ENCODE data around the gene FEM1A. TPM values are rescaled to one million over a fixed set of nuclear protein-coding genes. Genes with fewer than 3 reads are reported as not detected.

The FEM1A gene
- total RNA-seq, 2 donors from 2014 or later = 9.3 to 11.4 TPM

Other genes with a start within 250 kb of the FEM1A start
- not detected for gene SEMA6B, start 232.1 kb upstream of the FEM1A start, total RNA-seq
- 10 to 100 TPM; 25.9 to 31.3 TPM for gene TNFAIP8L1, start 152.2 kb upstream of the FEM1A start, total RNA-seq
- 10 to 100 TPM; 40.2 to 48.5 TPM for gene MYDGF, start 121.4 kb upstream of the FEM1A start, total RNA-seq
- gene DPP9, start 67.9 kb upstream of the FEM1A start, total RNA-seq = 10 to 100 TPM; 55.2 to 59.0 TPM
- gene TICAM1, start 40.0 kb downstream of the FEM1A start, total RNA-seq = 10 to 100 TPM; 18.8 to 27.5 TPM
- 10 to 100 TPM; 47.5 TPM for gene PLIN3, start 75.9 kb downstream of the FEM1A start, total RNA-seq
- under 1 TPM in 1 of 2 donors, not detected in 1; 0.39 TPM for gene ARRDC5, start 111.2 kb downstream of the FEM1A start, total RNA-seq
- 100 to 1,000 TPM in 1 of 2 donors, 10 to 100 TPM in 1; 79.5 to 157 TPM for gene UHRF1, start 117.8 kb downstream of the FEM1A start, total RNA-seq
- 10 to 100 TPM; 21.0 to 44.8 TPM for gene KDM4B, start 177.4 kb downstream of the FEM1A start, total RNA-seq

Data from activated naive CD4-positive, alpha-beta T cell treated with anti-CD3 and anti-CD28 coated beads, Interleukin-2, amount 50 U/mL, for 72 hours (primary cell).